Fibroblast of mammary gland (primary cell): ENCODE results near the gene MB.
"Not testable (repeated sequence)": the region's sequence is repeated elsewhere in the genome, so short reads cannot be mapped to it uniquely, and the experiment has no call there.

ENCODE experiments used
- DNase-seq: peaks from one replicate; pipeline ENCODE4 v3.0.0-alpha.2; 2010; ENCODE audit warnings: low read depth
- H3K4me3 ChIP-seq: 2 replicates; pipeline ENCODE4 v1.5.1; 2011; ENCODE audit warnings: low read depth, mild to moderate bottlenecking, low read length, moderate library complexity; ENCODE audit not compliant: control insufficient read depth
- TF ChIP-seq, protein P1 (sequence below): conservative IDR thresholded peaks from 2 replicates; pipeline ENCODE4 v1.5.1; 2011; ENCODE audit warnings: low read depth, low read length, inconsistent platforms; ENCODE audit not compliant: control insufficient read depth, insufficient read depth

MB gene

DNA sequence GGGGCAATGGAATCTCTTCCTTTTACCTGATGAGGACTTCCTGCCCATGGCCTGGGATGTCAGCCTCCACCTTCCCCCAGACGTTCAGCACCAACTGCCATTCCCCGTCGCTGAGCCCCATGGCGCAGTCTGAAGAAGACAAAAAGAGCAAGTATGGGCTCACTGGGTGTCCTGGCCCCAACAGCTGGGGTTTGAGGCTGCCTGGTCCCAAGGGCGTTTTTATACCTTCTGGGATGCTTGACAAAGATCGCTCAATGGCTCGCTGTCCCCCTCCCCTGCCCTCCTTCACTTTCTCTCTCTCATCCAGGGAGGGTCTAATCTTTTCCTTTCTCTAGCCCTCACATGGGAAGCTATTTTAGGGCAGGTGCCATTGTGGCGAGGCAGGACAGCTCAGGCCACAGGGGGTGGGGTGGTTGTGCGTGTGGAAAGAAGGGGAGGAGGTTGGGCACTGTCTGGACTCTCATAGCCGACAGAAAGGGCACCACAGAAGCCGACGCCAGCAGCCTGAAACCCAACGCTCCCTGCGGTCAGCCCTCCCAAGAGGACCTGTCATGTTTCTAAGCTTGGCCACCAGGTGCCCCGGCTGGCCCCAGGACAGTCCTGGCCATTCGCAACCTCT lies at the start of gene MB:
Gene MB (minus strand): TSS at position 193 of the 619 bp plus-strand sequence. CDS start 72 bp downstream, at position 121.
- TF ChIP-seq, protein P1, sequence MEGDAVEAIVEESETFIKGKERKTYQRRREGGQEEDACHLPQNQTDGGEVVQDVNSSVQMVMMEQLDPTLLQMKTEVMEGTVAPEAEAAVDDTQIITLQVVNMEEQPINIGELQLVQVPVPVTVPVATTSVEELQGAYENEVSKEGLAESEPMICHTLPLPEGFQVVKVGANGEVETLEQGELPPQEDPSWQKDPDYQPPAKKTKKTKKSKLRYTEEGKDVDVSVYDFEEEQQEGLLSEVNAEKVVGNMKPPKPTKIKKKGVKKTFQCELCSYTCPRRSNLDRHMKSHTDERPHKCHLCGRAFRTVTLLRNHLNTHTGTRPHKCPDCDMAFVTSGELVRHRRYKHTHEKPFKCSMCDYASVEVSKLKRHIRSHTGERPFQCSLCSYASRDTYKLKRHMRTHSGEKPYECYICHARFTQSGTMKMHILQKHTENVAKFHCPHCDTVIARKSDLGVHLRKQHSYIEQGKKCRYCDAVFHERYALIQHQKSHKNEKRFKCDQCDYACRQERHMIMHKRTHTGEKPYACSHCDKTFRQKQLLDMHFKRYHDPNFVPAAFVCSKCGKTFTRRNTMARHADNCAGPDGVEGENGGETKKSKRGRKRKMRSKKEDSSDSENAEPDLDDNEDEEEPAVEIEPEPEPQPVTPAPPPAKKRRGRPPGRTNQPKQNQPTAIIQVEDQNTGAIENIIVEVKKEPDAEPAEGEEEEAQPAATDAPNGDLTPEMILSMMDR, result no peak
- DNase-seq, result no peak

DNA sequence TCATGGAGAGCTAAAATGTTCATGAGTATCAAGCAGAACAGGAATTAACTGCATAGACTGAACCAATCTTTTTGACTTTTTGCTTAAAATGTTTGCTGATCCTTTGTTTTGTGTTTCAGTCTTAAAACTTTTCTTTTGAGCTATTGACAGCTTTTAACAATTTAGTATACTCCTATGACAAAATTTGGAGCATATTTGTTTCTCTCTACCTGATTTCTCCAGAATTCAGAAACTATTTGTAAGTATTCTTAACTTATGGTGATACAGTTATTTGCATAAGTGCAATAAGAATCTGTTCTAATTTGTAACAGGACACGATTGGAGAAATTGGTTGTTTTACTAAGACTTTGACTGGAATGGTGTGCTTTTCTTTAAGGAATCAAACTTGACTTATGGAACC lies 49.6 kb upstream of the MB start:
- not testable (repeated sequence) for H3K4me3 ChIP-seq, DNase-seq

More for the DNA sequence above, at the start of gene MB:
- H3K4me3 ChIP-seq, result no peak within 1 kb of the TSS

DNA sequence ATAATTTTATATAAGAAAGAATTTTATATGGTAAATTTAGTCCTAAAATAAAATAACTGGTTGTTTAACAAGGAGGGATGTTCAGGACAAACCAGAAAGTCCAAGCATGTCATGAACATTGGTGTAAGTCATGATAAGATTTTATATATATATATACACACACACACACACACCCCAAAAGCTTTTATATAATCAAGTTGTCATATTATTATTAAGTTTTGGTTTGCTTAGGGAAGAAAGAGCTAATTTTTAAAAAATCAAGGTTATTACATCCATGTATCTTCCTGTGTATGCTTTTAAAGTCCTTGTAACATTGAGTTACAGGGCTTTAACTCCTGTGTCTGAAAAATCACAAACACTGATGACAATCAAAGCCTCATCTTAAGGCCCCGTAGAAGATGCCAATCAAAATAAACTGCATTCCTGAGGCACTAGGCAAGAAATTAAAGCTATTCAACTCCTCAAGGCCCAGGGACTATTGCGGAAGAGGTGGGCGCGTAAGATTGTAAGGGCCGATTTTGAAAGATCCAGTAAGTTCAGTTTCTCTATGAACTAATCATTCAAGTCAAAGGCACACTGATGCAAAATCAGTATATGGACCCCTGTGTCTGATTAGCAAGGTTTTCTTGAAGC lies 47.9 kb upstream of the MB start:
- DNase-seq, result no peak
- H3K4me3 ChIP-seq, result no peak overlapping the region
- TF ChIP-seq, protein P1, result no peak

DNA sequence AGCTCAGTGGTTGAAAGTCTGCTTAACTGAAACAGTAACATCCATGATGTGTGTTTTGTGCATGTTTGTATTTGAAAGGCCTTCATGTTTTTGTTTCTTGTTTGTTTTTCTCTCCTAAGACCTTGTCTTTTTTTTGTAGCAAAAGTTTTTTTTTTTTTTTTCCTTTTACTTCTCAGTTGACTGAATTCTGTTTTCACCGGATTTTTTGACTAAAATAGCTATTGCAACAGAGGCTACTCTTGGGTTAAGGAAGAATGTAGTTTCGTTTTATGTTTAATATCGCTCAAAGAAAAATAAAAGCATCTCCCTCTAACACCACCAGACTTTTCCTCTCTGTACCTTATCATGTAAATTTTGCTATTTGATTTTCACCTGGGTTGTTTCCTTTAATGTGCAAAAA lies 46.2 kb upstream of the MB start:
- no peak overlapping the region for H3K4me3 ChIP-seq
- TF ChIP-seq, protein P1, result no peak
- peak; percentile 28 for DNase-seq

DNA sequence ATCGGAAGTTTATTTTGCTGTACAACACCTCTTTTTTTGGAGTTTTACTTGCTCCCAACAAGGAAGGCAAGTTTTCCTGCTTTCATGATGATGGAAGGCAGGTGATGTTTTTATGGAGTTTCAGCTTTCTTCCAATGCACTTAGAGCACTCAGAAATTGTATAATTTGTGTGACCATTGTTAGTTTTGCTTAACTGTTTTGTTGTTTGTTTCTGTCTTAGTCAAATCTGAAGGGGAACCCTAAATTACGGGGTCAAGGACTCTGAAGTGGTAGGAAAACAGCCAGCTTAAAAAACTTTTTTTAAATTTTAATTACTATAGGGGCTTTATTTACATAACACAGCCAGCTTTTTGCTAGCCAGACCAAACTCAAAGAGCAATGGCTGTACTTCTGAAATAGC lies 45.8 kb upstream of the MB start:
- H3K4me3 ChIP-seq, result no peak overlapping the region
- TF ChIP-seq, protein P1, result no peak

DNA sequence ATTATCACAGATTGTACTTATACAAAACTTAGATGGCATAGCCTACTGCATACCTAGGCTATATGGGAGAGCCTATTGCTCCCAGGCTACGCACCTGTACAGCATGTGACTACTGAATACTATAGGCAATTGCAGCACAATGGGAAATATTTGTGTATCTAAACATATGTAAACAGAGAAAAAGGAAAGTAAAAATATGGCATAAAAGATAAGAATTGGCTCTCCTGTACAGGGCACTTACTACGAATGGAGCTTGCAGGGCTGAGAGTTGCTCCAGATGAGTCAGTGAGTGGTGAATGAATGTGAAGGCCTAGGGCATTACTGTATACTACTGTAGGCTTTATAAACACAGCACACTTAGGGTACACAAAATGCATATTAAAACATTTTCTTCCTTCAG lies 44.3 kb upstream of the MB start:
- TF ChIP-seq, protein P1, result no peak
- DNase-seq, result no peak

More for the DNA sequence above, 45.8 kb upstream of the MB start:
- no peak for DNase-seq

DNA sequence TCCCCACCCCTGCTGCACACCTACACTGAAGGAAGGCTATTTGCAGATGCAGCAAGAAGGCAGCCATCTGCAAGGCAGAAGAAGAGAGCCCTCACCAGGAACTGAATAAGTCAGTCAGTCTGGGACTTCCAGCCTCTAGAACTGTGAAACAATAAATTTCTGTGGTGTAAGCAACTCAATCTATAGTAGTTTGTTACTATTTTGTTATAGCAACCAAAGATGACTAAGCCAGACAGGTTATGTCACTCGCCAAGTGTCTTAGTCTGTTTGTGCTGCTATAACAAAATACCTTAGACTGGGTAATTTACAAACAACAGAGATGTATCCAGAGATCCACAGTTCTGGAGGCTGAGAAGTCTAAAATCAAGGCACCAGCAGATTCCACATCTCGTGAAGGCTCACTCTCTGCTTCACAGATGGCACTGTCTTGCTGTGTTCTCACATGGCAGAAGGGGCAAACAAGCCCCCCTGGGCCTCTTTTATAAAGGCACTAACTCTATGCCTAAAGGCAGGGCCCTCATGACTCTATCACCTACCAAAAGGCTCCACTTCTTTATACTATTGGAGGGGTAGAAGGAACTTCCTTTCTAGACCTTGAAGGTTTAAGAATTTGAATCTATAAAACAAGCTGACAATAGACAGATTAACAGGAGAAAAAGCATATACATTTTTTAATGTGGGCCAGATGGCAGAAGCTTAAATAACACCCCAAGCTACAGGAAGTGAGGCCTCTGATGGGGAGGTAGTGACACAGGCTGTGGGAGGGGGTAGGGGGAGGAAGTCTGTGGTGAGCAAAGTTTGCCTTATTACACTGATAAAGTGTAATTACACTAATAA lies 43.4 kb upstream of the MB start:
- H3K4me3 ChIP-seq, result no peak overlapping the region
- TF ChIP-seq, protein P1, result no peak
- DNase-seq, result peak; percentile 29

More for the DNA sequence above, 44.3 kb upstream of the MB start:
- no peak overlapping the region for H3K4me3 ChIP-seq
